DOHH2 (cell line): ENCODE measurements around the gene CHSY1.

ENCODE experiments used
- H3F3A ChIP-seq: fragments of 200-600 bp; sonication (generic), shearing (Covaris generic); 2 replicates; pipeline ENCODE4 v1.6.0; 2016; ENCODE audit warnings: antibody characterized with exemption, mild to moderate bottlenecking; ENCODE audit not compliant: control insufficient read depth, insufficient read depth
- H3K27ac ChIP-seq: fragments of 200-600 bp; sonication (generic); 2 replicates; pipeline ENCODE4 v1.5.1; 2014; ENCODE audit warnings: low read depth, mild to moderate bottlenecking, low read length, moderate library complexity
- H3K27me3 ChIP-seq: fragments of 200-600 bp; sonication (generic); 2 replicates; pipeline ENCODE4 v1.6.1; 2014; ENCODE audit warnings: mild to moderate bottlenecking, low read length, mixed read lengths; ENCODE audit not compliant: control insufficient read depth
- H3K36me3 ChIP-seq: fragments of 200-600 bp; sonication (generic); 2 replicates; pipeline ENCODE4 v1.6.1; 2014; ENCODE audit warnings: mild to moderate bottlenecking, low read length, moderate library complexity, mixed read lengths; ENCODE audit not compliant: control insufficient read depth
- H3K4me1 ChIP-seq: fragments of 200-600 bp; sonication (generic); 2 replicates; pipeline ENCODE4 v1.6.1; 2014; ENCODE audit warnings: mild to moderate bottlenecking, low read length, mixed read lengths; ENCODE audit not compliant: control insufficient read depth
- H3K4me2 ChIP-seq: fragments of 200-600 bp; sonication (generic); 2 replicates; pipeline ENCODE4 v1.6.0; 2014; ENCODE audit warnings: mild to moderate bottlenecking, low read length, moderate library complexity
- H3K4me3 ChIP-seq: fragments of 200-600 bp; sonication (generic); 2 replicates; pipeline ENCODE4 v1.5.1; 2014; ENCODE audit warnings: mild to moderate bottlenecking, low read length, mixed read lengths
- H3K79me2 ChIP-seq: fragments of 200-600 bp; sonication (generic); 2 replicates; pipeline ENCODE4 v1.6.1; 2014; ENCODE audit warnings: mild to moderate bottlenecking, low read length, mixed read lengths; ENCODE audit not compliant: control insufficient read depth
- H3K9me2 ChIP-seq: fragments of 200-600 bp; sonication (generic); replicated peaks from 2 replicates; pipeline ENCODE4 v1.6.1; 2014; ENCODE audit warnings: mild to moderate bottlenecking, low read length, mixed read lengths; ENCODE audit not compliant: control insufficient read depth
- H3K9me3 ChIP-seq: fragments of 200-600 bp; sonication (generic); 2 replicates; pipeline ENCODE4 v1.6.1; 2014; ENCODE audit warnings: antibody characterized with exemption, low read length, mixed read lengths; ENCODE audit not compliant: control insufficient read depth, insufficient read depth
- H4K20me1 ChIP-seq: fragments of 200-600 bp; sonication (generic); 2 replicates; pipeline ENCODE4 v1.6.0; 2014; ENCODE audit warnings: low read depth, mild to moderate bottlenecking, antibody characterized with exemption, low read length, moderate library complexity; ENCODE audit not compliant: control insufficient read depth, insufficient read depth
- CTCF ChIP-seq: fragments of 200-600 bp; sonication (generic); IDR thresholded peaks from one replicate; pipeline ENCODE4 v1.5.1; 2014; ENCODE audit warnings: antibody characterized with exemption, mild to moderate bottlenecking, low read depth, low read length; ENCODE audit not compliant: poor library complexity, severe bottlenecking
- EZH2phosphoT487 ChIP-seq: fragments of 200-600 bp; sonication (generic); IDR thresholded peaks from 2 replicates; pipeline ENCODE4 v1.6.1; 2017; ENCODE audit warnings: borderline replicate concordance, mild to moderate bottlenecking, antibody characterized with exemption, low read length, moderate library complexity, mixed read lengths

The CHSY1 gene

GRCh38 chr15:101252836-101253235 is 988 bp upstream of the CHSY1 start:
- Histone ChIP-seq H3K36me3 (0 out of 2 replicates have a peak, but pooled peaks cover 3% of the 10 kb centered on the region), H4K20me1 (peaks cover 9% of the 10 kb centered on the region; the same call in 1 of the 2 replicates), H3K9me2 (no peaks in the 10 kb centered on the region), H3K4me1 (peaks cover 26% of the 10 kb centered on the region), H3K27ac (no peak overlapping the region), H3K27me3 (peaks cover 12% of the 10 kb centered on the region; the same call in 1 of the 2 replicates), H3K9me3 (no peaks in the 10 kb centered on the region), H3K4me2 (peak overlapping the region; percentile 89), H3K4me3 (peak overlapping the region; percentile 85), H3F3A (no peaks in the 10 kb centered on the region; the same call in 1 of the 2 replicates), H3K79me2 (peaks cover 28% of the 10 kb centered on the region)
- TF ChIP-seq EZH2phosphoT487 (no peak), CTCF (no peak)

GRCh38 chr15:101250873-101251829 is 697 bp downstream of the CHSY1 start:
- peak overlapping the region; percentile 85 for H3K4me3 ChIP-seq
- H3K36me3 ChIP-seq, result 0 out of 2 replicates have a peak, but pooled peaks cover 7% of the 10 kb centered on the region
- peaks cover 43% of the 10 kb centered on the region for H3K4me1 ChIP-seq
- H3F3A ChIP-seq, result no peaks in the 10 kb centered on the region; the same call in 1 of the 2 replicates
- H3K27me3 ChIP-seq, result peaks cover 12% of the 10 kb centered on the region; the same call in 1 of the 2 replicates
- TF ChIP-seq CTCF, result no peak
- no peaks in the 10 kb centered on the region for H3K9me2 ChIP-seq
- no peak overlapping the region for H3K27ac ChIP-seq
- peaks cover 12% of the 10 kb centered on the region; the same call in 1 of the 2 replicates for H4K20me1 ChIP-seq
- H3K9me3 ChIP-seq, result no peaks in the 10 kb centered on the region
- H3K79me2 ChIP-seq, result peaks cover 45% of the 10 kb centered on the region
- H3K4me2 ChIP-seq, result peak overlapping the region; percentile 94

GRCh38 chr15:101250341-101250831 is 1.5 kb downstream of the CHSY1 start:
- H3K79me2 ChIP-seq, result peaks cover 52% of the 10 kb centered on the region
- no peak overlapping the region for H3K27ac ChIP-seq
- H3K27me3 ChIP-seq, result peaks cover 10% of the 10 kb centered on the region; the same call in 1 of the 2 replicates
- H3K4me2 ChIP-seq, result peak overlapping the region; percentile 94
- H3K4me1 ChIP-seq, result peaks cover 50% of the 10 kb centered on the region
- H4K20me1 ChIP-seq, result peaks cover 19% of the 10 kb centered on the region; the same call in 1 of the 2 replicates
- peak overlapping the region; percentile 81 for H3K4me3 ChIP-seq
- H3F3A ChIP-seq, result peaks cover 4% of the 10 kb centered on the region; the same call in 1 of the 2 replicates
- no peaks in the 10 kb centered on the region for H3K9me3 ChIP-seq
- 0 out of 2 replicates have a peak, but pooled peaks cover 7% of the 10 kb centered on the region for H3K36me3 ChIP-seq
- no peaks in the 10 kb centered on the region for H3K9me2 ChIP-seq
- TF ChIP-seq EZH2phosphoT487 (no peak), CTCF (no peak)
